Measurements from ENCODE around the gene GNAI1. TPM values are rescaled to one million over a fixed set of nuclear protein-coding genes. Genes with fewer than 3 reads are reported as not detected.

GNAI1 gene
- total and polyA plus RNA-seq, 4 donors = 8.9 to 38.7 (median 20.9) TPM

DNA sequence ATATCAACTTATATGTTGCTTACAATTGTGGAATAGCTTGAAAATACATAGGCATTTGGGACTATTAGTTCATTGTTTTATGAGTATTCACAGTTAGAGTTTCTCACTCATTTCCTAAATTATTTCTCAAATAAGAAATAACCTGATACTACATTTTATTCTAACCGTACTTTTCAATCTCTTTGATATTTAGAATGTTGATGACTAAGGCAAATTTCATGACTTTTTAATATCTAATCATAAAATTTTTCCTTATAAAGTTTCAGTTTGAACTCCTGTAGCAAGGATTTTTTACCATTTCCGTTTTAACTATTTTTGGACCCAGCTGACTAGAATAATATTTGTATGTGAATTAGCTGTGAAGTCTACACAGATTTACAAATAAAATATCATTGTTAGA lies 41.3 kb upstream of the GNAI1 start:
- TF ChIP-seq, protein P1, sequence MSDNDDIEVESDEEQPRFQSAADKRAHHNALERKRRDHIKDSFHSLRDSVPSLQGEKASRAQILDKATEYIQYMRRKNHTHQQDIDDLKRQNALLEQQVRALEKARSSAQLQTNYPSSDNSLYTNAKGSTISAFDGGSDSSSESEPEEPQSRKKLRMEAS (IDR thresholded peaks at IDR 0.05) = no peak
- TF ChIP-seq SP1 (IDR thresholded peaks at IDR 0.05) (no peak), RXRA (IDR thresholded peaks at IDR 0.05) (no peak), RAD21 (IDR thresholded peaks at IDR 0.05) (no peak), FOXA1 (IDR thresholded peaks at IDR 0.05) (no peak), HNF4G (IDR thresholded peaks at IDR 0.05) (no peak), JUND (IDR thresholded peaks at IDR 0.05) (no peak), TAF1 (conservative IDR thresholded peaks at IDR 0.05) (no peak), NR2F2 (IDR thresholded peaks at IDR 0.05) (no peak), YY1 (IDR thresholded peaks at IDR 0.05) (no peak), FOXA2 (IDR thresholded peaks at IDR 0.05) (no peak), EGR1 (IDR thresholded peaks at IDR 0.05; ENCODE audit: low read depth in 2 of 2) (no peak), HNF4A (conservative IDR thresholded peaks at IDR 0.05) (no peak), GABPA (IDR thresholded peaks at IDR 0.05 in 1 of 2, conservative IDR thresholded peaks at IDR 0.05 in 1 of 2) (no peak)
- TF ChIP-seq, protein P2, sequence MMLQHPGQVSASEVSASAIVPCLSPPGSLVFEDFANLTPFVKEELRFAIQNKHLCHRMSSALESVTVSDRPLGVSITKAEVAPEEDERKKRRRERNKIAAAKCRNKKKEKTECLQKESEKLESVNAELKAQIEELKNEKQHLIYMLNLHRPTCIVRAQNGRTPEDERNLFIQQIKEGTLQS (IDR thresholded peaks at IDR 0.05) = no peak
- TF ChIP-seq, protein P3, sequence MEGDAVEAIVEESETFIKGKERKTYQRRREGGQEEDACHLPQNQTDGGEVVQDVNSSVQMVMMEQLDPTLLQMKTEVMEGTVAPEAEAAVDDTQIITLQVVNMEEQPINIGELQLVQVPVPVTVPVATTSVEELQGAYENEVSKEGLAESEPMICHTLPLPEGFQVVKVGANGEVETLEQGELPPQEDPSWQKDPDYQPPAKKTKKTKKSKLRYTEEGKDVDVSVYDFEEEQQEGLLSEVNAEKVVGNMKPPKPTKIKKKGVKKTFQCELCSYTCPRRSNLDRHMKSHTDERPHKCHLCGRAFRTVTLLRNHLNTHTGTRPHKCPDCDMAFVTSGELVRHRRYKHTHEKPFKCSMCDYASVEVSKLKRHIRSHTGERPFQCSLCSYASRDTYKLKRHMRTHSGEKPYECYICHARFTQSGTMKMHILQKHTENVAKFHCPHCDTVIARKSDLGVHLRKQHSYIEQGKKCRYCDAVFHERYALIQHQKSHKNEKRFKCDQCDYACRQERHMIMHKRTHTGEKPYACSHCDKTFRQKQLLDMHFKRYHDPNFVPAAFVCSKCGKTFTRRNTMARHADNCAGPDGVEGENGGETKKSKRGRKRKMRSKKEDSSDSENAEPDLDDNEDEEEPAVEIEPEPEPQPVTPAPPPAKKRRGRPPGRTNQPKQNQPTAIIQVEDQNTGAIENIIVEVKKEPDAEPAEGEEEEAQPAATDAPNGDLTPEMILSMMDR (IDR thresholded peaks at IDR 0.05; ENCODE audit: low read depth, low read length, missing input control) = no peak
- TF ChIP-seq, protein P4, sequence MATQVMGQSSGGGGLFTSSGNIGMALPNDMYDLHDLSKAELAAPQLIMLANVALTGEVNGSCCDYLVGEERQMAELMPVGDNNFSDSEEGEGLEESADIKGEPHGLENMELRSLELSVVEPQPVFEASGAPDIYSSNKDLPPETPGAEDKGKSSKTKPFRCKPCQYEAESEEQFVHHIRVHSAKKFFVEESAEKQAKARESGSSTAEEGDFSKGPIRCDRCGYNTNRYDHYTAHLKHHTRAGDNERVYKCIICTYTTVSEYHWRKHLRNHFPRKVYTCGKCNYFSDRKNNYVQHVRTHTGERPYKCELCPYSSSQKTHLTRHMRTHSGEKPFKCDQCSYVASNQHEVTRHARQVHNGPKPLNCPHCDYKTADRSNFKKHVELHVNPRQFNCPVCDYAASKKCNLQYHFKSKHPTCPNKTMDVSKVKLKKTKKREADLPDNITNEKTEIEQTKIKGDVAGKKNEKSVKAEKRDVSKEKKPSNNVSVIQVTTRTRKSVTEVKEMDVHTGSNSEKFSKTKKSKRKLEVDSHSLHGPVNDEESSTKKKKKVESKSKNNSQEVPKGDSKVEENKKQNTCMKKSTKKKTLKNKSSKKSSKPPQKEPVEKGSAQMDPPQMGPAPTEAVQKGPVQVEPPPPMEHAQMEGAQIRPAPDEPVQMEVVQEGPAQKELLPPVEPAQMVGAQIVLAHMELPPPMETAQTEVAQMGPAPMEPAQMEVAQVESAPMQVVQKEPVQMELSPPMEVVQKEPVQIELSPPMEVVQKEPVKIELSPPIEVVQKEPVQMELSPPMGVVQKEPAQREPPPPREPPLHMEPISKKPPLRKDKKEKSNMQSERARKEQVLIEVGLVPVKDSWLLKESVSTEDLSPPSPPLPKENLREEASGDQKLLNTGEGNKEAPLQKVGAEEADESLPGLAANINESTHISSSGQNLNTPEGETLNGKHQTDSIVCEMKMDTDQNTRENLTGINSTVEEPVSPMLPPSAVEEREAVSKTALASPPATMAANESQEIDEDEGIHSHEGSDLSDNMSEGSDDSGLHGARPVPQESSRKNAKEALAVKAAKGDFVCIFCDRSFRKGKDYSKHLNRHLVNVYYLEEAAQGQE (IDR thresholded peaks at IDR 0.05) = no peak
- TF ChIP-seq, protein P5, sequence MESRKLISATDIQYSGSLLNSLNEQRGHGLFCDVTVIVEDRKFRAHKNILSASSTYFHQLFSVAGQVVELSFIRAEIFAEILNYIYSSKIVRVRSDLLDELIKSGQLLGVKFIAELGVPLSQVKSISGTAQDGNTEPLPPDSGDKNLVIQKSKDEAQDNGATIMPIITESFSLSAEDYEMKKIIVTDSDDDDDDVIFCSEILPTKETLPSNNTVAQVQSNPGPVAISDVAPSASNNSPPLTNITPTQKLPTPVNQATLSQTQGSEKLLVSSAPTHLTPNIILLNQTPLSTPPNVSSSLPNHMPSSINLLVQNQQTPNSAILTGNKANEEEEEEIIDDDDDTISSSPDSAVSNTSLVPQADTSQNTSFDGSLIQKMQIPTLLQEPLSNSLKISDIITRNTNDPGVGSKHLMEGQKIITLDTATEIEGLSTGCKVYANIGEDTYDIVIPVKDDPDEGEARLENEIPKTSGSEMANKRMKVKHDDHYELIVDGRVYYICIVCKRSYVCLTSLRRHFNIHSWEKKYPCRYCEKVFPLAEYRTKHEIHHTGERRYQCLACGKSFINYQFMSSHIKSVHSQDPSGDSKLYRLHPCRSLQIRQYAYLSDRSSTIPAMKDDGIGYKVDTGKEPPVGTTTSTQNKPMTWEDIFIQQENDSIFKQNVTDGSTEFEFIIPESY (IDR thresholded peaks at IDR 0.05) = no peak
- no peak overlapping the region for H3K4me3 ChIP-seq (ENCODE audit: low read depth in 1 of 3, low read length in 3 of 3)
- H3K9me3 ChIP-seq (ENCODE audit: control insufficient read depth in 4 of 4, low read length in 3 of 4) = no peaks in the 10 kb centered on the region
- no peaks in the 10 kb centered on the region for H3K36me3 ChIP-seq (ENCODE audit: control insufficient read depth in 4 of 4, insufficient read depth in 3 of 4, low read depth in 1 of 4, low read length in 3 of 4)
- H3K27me3 ChIP-seq (ENCODE audit: control insufficient read depth in 4 of 4, insufficient read depth in 4 of 4, low read length in 3 of 4) = no peaks in the 10 kb centered on the region
- H3K9ac ChIP-seq (ENCODE audit: low read depth in 1 of 2, low read length in 2 of 2) = no peak overlapping the region
- H3K4me1 ChIP-seq (ENCODE audit: control insufficient read depth in 4 of 4, insufficient read depth in 4 of 4, low read length in 3 of 4) = no peaks in the 10 kb centered on the region
- 86% methylated on average over 2 of the region's 2 CpGs for WGBS
- no peak overlapping the region for H3K27ac ChIP-seq (ENCODE audit: low read depth in 1 of 2, low read length in 2 of 2)
- DNase-seq (ENCODE audit: low spot score) = no peak
